Pons (tissue), 1 donor: ENCODE measurements around the gene CDA.
A peak's percentile ranks its signal among the peaks of the same experiment; 100 is the strongest.

Source experiments
- DNase-seq: peaks from one replicate; pipeline ENCODE4 v3.0.0-alpha.2; 2016; ENCODE audit warnings: low spot score

CDA gene

GRCh38 chr1:20588634-20589225, at the start of gene CDA:
CDA (plus strand) TSS chr1:20589097; CDS start chr1:20589130, 33 bp downstream.
- no peak for DNase-seq

- DNase-seq = no peak
These were observed 48.6 kb upstream of the CDA start for GRCh38 chr1:20540281-20540680.

- DNase-seq = no peak
These were observed 42.3 kb upstream of the CDA start for GRCh38 chr1:20546637-20547036.

GRCh38 chr1:20551161-20551560, 37.7 kb upstream of the CDA start:
- no peak for DNase-seq

GRCh38 chr1:20551945-20552727, 36.8 kb upstream of the CDA start, which contains the start of gene FAM43B:
FAM43B (plus strand) TSS chr1:20552573; CDS start chr1:20552974, 401 bp downstream.
- DNase-seq = peak; percentile 42

- DNase-seq = no peak
These were observed 36.0 kb upstream of the CDA start for GRCh38 chr1:20552728-20553445.

- peak; percentile 53 for DNase-seq
These were observed 33.7 kb upstream of the CDA start for GRCh38 chr1:20555025-20555757.

- DNase-seq = no peak
These were observed 33.2 kb upstream of the CDA start for GRCh38 chr1:20555758-20556120.

- DNase-seq = no peak
These were observed 30.7 kb upstream of the CDA start for GRCh38 chr1:20558191-20558590.

- no peak for DNase-seq
These were observed 27.9 kb upstream of the CDA start for GRCh38 chr1:20560966-20561365.

- no peak for DNase-seq
These were observed 23.7 kb upstream of the CDA start for GRCh38 chr1:20565234-20565633.

- DNase-seq = no peak
These were observed 19.3 kb upstream of the CDA start for GRCh38 chr1:20569523-20570098.

GRCh38 chr1:20571427-20571826, 17.5 kb upstream of the CDA start:
- DNase-seq = no peak

GRCh38 chr1:20573987-20574386, 14.9 kb upstream of the CDA start:
- no peak for DNase-seq

- peak; percentile 23 for DNase-seq
These were observed 14.0 kb upstream of the CDA start for GRCh38 chr1:20574686-20575540.

GRCh38 chr1:20575541-20576336, 13.2 kb upstream of the CDA start:
- DNase-seq = no peak

GRCh38 chr1:20578062-20578461, 10.8 kb upstream of the CDA start:
- DNase-seq = no peak

GRCh38 chr1:20578721-20579395, 10.0 kb upstream of the CDA start:
- no peak for DNase-seq

- no peak for DNase-seq
These were observed 4.0 kb upstream of the CDA start for GRCh38 chr1:20584890-20585289.
